ENCODE results near the gene FAM50B. TPM values are rescaled to one million over a fixed set of nuclear protein-coding genes. Genes with fewer than 3 reads are reported as not detected.

The FAM50B gene
- total and polyA plus RNA-seq, 2 donors (not counting 1 experiment from before 2014, with no cell fraction given): 4.2 to 9.8 TPM

DNA sequence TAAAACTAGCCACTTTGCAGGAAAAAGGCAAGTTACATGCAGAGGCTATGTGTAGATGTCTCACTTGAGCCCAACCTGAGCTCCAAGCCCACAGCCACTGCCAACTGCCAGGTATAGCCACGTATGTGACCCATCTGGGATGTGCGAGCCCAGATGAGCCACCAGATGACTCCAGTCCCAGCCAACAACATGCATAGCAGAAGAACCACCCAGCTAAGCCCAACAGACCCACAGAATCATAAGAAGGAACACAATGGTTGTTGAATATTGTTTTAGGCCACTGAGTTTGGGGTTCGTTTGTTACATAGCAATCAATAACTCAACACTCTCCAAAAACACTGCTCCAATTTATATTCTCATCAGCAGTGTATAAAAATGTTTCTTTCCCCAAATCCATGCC, 16.3 kb downstream of the FAM50B start:
- Histone ChIP-seq H4K20me1 (ENCODE audit: control insufficient read depth, insufficient read depth, low read length, poor library complexity, severe bottlenecking) (no peaks in the 10 kb centered on the region), H3K4me1 (ENCODE audit: control insufficient read depth in 2 of 2, insufficient read depth in 2 of 2, low read length in 2 of 2) (no peaks in the 10 kb centered on the region), H3K27ac (ENCODE audit: low read length in 2 of 2) (no peak overlapping the region), H2AFZ (ENCODE audit: insufficient read depth, low read depth, low read length, poor library complexity, severe bottlenecking) (no peak overlapping the region), H3K36me3 (replicated peaks in 1 of 2; ENCODE audit: control extremely low read depth in 1 of 2, control insufficient read depth in 1 of 2, extremely low read depth in 1 of 2, insufficient read depth in 2 of 2, low read length in 1 of 2) (no peaks in the 10 kb centered on the region), H3K4me3 (ENCODE audit: control extremely low read depth in 1 of 5, extremely low read depth in 1 of 5, insufficient read depth in 1 of 5, low read depth in 2 of 5, low read length in 4 of 5) (no peak overlapping the region), H3K27me3 (replicated peaks in 1 of 4; ENCODE audit: control extremely low read depth in 1 of 4, control insufficient read depth in 3 of 4, insufficient read depth in 4 of 4, low read length in 3 of 4) (peaks cover 0 to 4% (median 2%) of the 10 kb centered on the region in 4 experiments), H3K79me2 (ENCODE audit: control insufficient read depth, insufficient read depth, low read length) (no peaks in the 10 kb centered on the region), H3K9me3 (ENCODE audit: control extremely low read depth in 1 of 3, control insufficient read depth in 2 of 3, insufficient read depth in 1 of 3, low read length in 2 of 3) (peaks cover 0 to 14% (median 0%) of the 10 kb centered on the region in 3 donors), H3K4me2 (replicated peaks; ENCODE audit: low read depth, low read length, poor library complexity, severe bottlenecking) (no peak overlapping the region), H3K9ac (ENCODE audit: low read length) (no peak overlapping the region)
- H3K27ac Mint-ChIP-seq: no peak overlapping the region
- TF ChIP-seq, protein P1, sequence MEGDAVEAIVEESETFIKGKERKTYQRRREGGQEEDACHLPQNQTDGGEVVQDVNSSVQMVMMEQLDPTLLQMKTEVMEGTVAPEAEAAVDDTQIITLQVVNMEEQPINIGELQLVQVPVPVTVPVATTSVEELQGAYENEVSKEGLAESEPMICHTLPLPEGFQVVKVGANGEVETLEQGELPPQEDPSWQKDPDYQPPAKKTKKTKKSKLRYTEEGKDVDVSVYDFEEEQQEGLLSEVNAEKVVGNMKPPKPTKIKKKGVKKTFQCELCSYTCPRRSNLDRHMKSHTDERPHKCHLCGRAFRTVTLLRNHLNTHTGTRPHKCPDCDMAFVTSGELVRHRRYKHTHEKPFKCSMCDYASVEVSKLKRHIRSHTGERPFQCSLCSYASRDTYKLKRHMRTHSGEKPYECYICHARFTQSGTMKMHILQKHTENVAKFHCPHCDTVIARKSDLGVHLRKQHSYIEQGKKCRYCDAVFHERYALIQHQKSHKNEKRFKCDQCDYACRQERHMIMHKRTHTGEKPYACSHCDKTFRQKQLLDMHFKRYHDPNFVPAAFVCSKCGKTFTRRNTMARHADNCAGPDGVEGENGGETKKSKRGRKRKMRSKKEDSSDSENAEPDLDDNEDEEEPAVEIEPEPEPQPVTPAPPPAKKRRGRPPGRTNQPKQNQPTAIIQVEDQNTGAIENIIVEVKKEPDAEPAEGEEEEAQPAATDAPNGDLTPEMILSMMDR (IDR thresholded peaks at IDR 0.05): no peak
- no peak for TF ChIP-seq EZH2 (IDR thresholded peaks at IDR 0.05; ENCODE audit: borderline replicate concordance, insufficient read depth, low read depth, low read length, poor library complexity, severe bottlenecking)
- no peaks in the 10 kb centered on the region for H3K9me3 Mint-ChIP-seq (ENCODE audit: insufficient read depth)
- peaks cover 38% of the 10 kb centered on the region for H3K27me3 Mint-ChIP-seq
- POLR2A ChIA-PET: no interaction called here
- ATAC-seq (ENCODE audit: low read depth): no peak
- H3K4me3 Mint-ChIP-seq: no peak overlapping the region
- no peaks in the 10 kb centered on the region for H3K4me1 Mint-ChIP-seq
- intact Hi-C loops (cut with micrococcal nuclease): no loop called here
- CTCF ChIA-PET: no interaction called here
- 100% methylated on average over 1 of the region's 3 CpGs for WGBS (ENCODE audit: insufficient coverage)
- DNase-seq: no peak

DNA sequence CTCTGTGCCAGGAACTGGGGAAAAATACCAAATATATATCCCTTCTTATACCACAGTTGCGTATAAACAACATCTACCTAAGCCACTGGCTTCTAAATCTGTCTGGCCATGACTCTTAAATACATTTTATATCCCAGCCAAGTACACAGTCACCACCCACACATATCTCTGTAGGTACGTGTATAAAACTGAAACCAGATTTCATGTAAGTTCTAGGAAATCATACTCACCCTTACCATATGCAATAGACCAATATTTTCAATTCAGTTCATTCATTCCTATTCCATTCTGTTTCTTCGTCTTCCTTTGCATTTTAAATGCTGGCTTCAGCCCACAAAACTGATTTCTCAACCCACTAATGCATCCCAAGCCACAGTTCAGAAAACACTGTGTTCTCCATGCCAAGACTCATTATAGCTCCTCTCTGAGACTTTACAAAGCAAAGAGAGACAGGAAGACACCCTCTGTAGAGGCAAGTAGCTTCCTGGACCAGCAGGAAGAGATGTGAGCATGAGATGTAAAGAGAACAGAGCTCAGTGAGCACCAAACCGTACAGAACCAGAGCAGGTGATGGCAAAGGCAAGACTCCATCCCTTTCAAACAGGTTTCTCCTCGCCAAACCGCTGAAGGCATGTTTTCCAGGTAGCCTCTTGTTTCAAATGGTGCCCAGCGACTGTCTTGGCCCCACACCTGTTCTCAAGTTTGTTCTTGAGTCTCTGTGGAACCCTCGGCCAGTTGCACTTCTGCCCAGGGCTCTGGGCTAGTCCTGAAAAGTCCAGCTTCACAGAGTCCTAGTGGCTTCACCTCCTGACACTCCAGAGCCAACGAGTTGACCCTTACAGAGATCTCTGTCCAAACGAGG, 18.7 kb downstream of the FAM50B start:
- ChIA-PET POLR2A (no interaction called here), CTCF (no interaction called here)
- ATAC-seq (ENCODE audit: low read depth) (no peak), DNase-seq (no peak)
- H3K9me3 Mint-ChIP-seq (ENCODE audit: insufficient read depth): no peaks in the 10 kb centered on the region
- 86% methylated on average over 10 of the region's 10 CpGs for WGBS (ENCODE audit: insufficient coverage)
- TF ChIP-seq, protein P1 (IDR thresholded peaks at IDR 0.05): no peak
- no peak for TF ChIP-seq EZH2 (IDR thresholded peaks at IDR 0.05; ENCODE audit: borderline replicate concordance, insufficient read depth, low read depth, low read length, poor library complexity, severe bottlenecking)
- H3K27me3 Mint-ChIP-seq: peaks cover 35% of the 10 kb centered on the region
- H3K79me2 ChIP-seq (ENCODE audit: control insufficient read depth, insufficient read depth, low read length): no peaks in the 10 kb centered on the region
- no peaks in the 10 kb centered on the region for H3K4me1 ChIP-seq (ENCODE audit: control insufficient read depth in 2 of 2, insufficient read depth in 2 of 2, low read length in 2 of 2)
- H3K9me3 ChIP-seq (ENCODE audit: control extremely low read depth in 1 of 3, control insufficient read depth in 2 of 3, insufficient read depth in 1 of 3, low read length in 2 of 3): peaks cover 0 to under 1% (median 0%) of the 10 kb centered on the region in 3 donors
- intact Hi-C loops (cut with micrococcal nuclease): no loop called here
- no peaks in the 10 kb centered on the region for H3K4me1 Mint-ChIP-seq
- H3K27ac Mint-ChIP-seq: no peak overlapping the region
- H3K36me3 ChIP-seq (replicated peaks in 1 of 2; ENCODE audit: control extremely low read depth in 1 of 2, control insufficient read depth in 1 of 2, extremely low read depth in 1 of 2, insufficient read depth in 2 of 2, low read length in 1 of 2): no peaks in the 10 kb centered on the region
- H4K20me1 ChIP-seq (ENCODE audit: control insufficient read depth, insufficient read depth, low read length, poor library complexity, severe bottlenecking): no peaks in the 10 kb centered on the region
- peaks cover 0 to 4% (median 0%) of the 10 kb centered on the region in 4 experiments for H3K27me3 ChIP-seq (replicated peaks in 1 of 4; ENCODE audit: control extremely low read depth in 1 of 4, control insufficient read depth in 3 of 4, insufficient read depth in 4 of 4, low read length in 3 of 4)
- no peak overlapping the region for H3K4me3 Mint-ChIP-seq
- no peak overlapping the region for H3K4me3 ChIP-seq (ENCODE audit: control extremely low read depth in 1 of 5, extremely low read depth in 1 of 5, insufficient read depth in 1 of 5, low read depth in 2 of 5, low read length in 4 of 5)
- no peak overlapping the region for H3K27ac ChIP-seq (ENCODE audit: low read length in 2 of 2)
- no peak overlapping the region for H3K4me2 ChIP-seq (replicated peaks; ENCODE audit: low read depth, low read length, poor library complexity, severe bottlenecking)
- no peak overlapping the region for H3K9ac ChIP-seq (ENCODE audit: low read length)
- H2AFZ ChIP-seq (ENCODE audit: insufficient read depth, low read depth, low read length, poor library complexity, severe bottlenecking): no peak overlapping the region

Data from B cell (primary cell).